HepG2 (cell line): ENCODE results near the gene ZNF687. TPM values are rescaled to one million over a fixed set of nuclear protein-coding genes. Genes with fewer than 3 reads are reported as not detected.

Experiments
- ARNT2 ChIP-seq: sonication (generic); formaldehyde crosslinking; IDR thresholded peaks from 2 replicates; pipeline ENCODE4 v1.8.0; 2022; ENCODE audit warnings: mild to moderate bottlenecking, low read depth, missing genetic modification reagents, moderate library complexity
- CREB1 ChIP-seq, 2 experiments: fragments of 450-650 bp in 1 of 2; IDR thresholded peaks; 2 replicates each; pipeline ENCODE4 v1.6.1; 2016 to 2017; ENCODE audit warnings: control low read depth in 1 of 2, mild to moderate bottlenecking in 1 of 2, missing compliant biosample characterization in 1 of 2, missing genetic modification characterization in 1 of 2
- GABPA ChIP-seq, 2 experiments: IDR thresholded peaks; 2 replicates each; pipeline ENCODE4 v1.6.1; 2011 to 2016; ENCODE audit warnings: low read depth in 2 of 2, low read length in 1 of 2, missing biosample characterization in 1 of 2, missing genetic modification characterization in 1 of 2
- HOXA7 ChIP-seq: sonication (generic); formaldehyde crosslinking; IDR thresholded peaks from 2 replicates; pipeline ENCODE4 v1.8.1; 2022; ENCODE audit warnings: mild to moderate bottlenecking, missing genetic modification reagents, moderate library complexity
- IRF2 ChIP-seq: IDR thresholded peaks from 2 replicates; pipeline ENCODE4 v1.6.1; 2018; ENCODE audit warnings: missing genetic modification reagents, missing compliant biosample characterization
- IRF9 ChIP-seq: sonication (generic); formaldehyde crosslinking; IDR thresholded peaks from 2 replicates; pipeline ENCODE4 v1.8.0; 2022; ENCODE audit warnings: missing genetic modification reagents, mild to moderate bottlenecking, borderline replicate concordance
- JUNB ChIP-seq: sonication (generic); formaldehyde crosslinking; IDR thresholded peaks from 2 replicates; pipeline ENCODE4 v1.8.0; 2022; ENCODE audit warnings: missing genetic modification reagents, mild to moderate bottlenecking, borderline replicate concordance
- MAZ ChIP-seq, 2 experiments: sonication (generic) in 1 of 2; formaldehyde crosslinking in 1 of 2; IDR thresholded peaks; 2 replicates each; pipeline versions ENCODE4 v1.5.0 to v1.6.1; 2012 to 2020; ENCODE audit warnings: low read depth in 2 of 2, mild to moderate bottlenecking in 2 of 2, borderline replicate concordance in 1 of 2, improper control_type of control experiment in 1 of 2, low read length in 1 of 2, missing genetic modification reagents in 1 of 2, moderate library complexity in 1 of 2
- MXI1 ChIP-seq: IDR thresholded peaks from 3 replicates; pipeline ENCODE4 v1.6.1; 2012; ENCODE audit warnings: low read depth, low read length, inconsistent platforms, borderline replicate concordance
- NONO ChIP-seq, 2 experiments: fragments of 450-650 bp in 1 of 2; sonication (generic) in 1 of 2; formaldehyde crosslinking in 1 of 2; IDR thresholded peaks in 1 of 2; conservative IDR thresholded peaks in 1 of 2; 2 replicates each; pipeline versions ENCODE4 v1.6.1 to v1.8.0; 2017 to 2022; ENCODE audit warnings: mild to moderate bottlenecking in 1 of 2, missing genetic modification reagents in 1 of 2, moderate library complexity in 1 of 2
- PAF1 ChIP-seq: IDR thresholded peaks from 2 replicates; pipeline ENCODE4 v1.6.1; 2016; ENCODE audit warnings: missing genetic modification reagents, missing compliant biosample characterization
- PAX8 ChIP-seq: sonication (generic); formaldehyde crosslinking; IDR thresholded peaks from 2 replicates; pipeline ENCODE4 v1.8.0; 2022; ENCODE audit warnings: mild to moderate bottlenecking, missing genetic modification reagents, borderline replicate concordance
- POLR2A ChIP-seq, 2 experiments: IDR thresholded peaks; 2 replicates each; pipeline ENCODE4 v1.6.1; 2011; ENCODE audit warnings: low read depth in 2 of 2, low read length in 2 of 2, mild to moderate bottlenecking in 1 of 2, moderate library complexity in 1 of 2; ENCODE audit not compliant: insufficient read depth in 1 of 2
- PRDM4 ChIP-seq: sonication (generic); formaldehyde crosslinking; IDR thresholded peaks from 2 replicates; pipeline ENCODE4 v1.9.0; 2021; ENCODE audit warnings: missing genetic modification reagents, borderline replicate concordance
- SIN3B ChIP-seq: fragments of 150-350 bp; IDR thresholded peaks from 2 replicates; pipeline ENCODE4 v1.6.1; 2014; ENCODE audit warnings: low read length
- SRSF9 ChIP-seq: fragments of 200-400 bp; formaldehyde crosslinking; IDR thresholded peaks from 2 replicates; pipeline ENCODE4 v1.6.1; 2018; ENCODE audit warnings: borderline replicate concordance, mild to moderate bottlenecking, low read depth, low read length; ENCODE audit not compliant: insufficient read depth, poor library complexity, severe bottlenecking
- THAP11 ChIP-seq: IDR thresholded peaks from 2 replicates; pipeline ENCODE4 v1.6.1; 2016; ENCODE audit warnings: missing biosample characterization, missing genetic modification reagents
- ZNF563 ChIP-seq: sonication (generic); formaldehyde crosslinking; IDR thresholded peaks from 2 replicates; pipeline ENCODE4 v1.8.0; 2022; ENCODE audit warnings: mild to moderate bottlenecking, moderate library complexity, missing genetic modification reagents
- polyA plus RNA-seq, 8 experiments: library from polyadenylated mRNA; depleted of rRNA in 3 of 8; stranded (reverse) in 7 of 8; unstranded in 1 of 8; fragments of >200 nt; fragmentation: Illumina TruSeq in 4 of 8; extraction: Trizol in 4 of 8; gene quantifications; 2 replicates each; pipeline versions ENCODE4 v1.2.1 to v1.2.3, GENCODE V29; 2011 to 2016; ENCODE audit warnings: low read depth in 4 of 8, missing spikeins in 1 of 8, mixed read lengths in 1 of 8; ENCODE audit not compliant: insufficient read depth in 1 of 8
- total RNA-seq, 5 experiments: library from RNA; depleted of rRNA; stranded (reverse); fragments of >200 nt; fragmentation: Illumina TruSeq; extraction: Trizol; gene quantifications; 2 replicates each; pipeline ENCODE4 v1.2.3, GENCODE V29; 2016; ENCODE audit warnings: low read depth in 1 of 5
- TF ChIP-seq, protein P1 (sequence below): sonication (generic); formaldehyde crosslinking; IDR thresholded peaks from 2 replicates; pipeline ENCODE4 v1.8.0; 2022; ENCODE audit warnings: low read depth, missing genetic modification reagents
- TF ChIP-seq, protein P2 (sequence below): sonication (generic); formaldehyde crosslinking; IDR thresholded peaks from 2 replicates; pipeline ENCODE4 v1.4.0; 2020; ENCODE audit warnings: missing genetic modification reagents, mild to moderate bottlenecking, borderline replicate concordance

The ZNF687 gene
- total and polyA plus RNA-seq, 2 of the 13 experiments (the other 11 are each of a cell fraction or from before 2014, with no cell fraction given) = 14.1 to 16.5 TPM

- TF ChIP-seq SRSF9 = no peak
- TF ChIP-seq, protein P1, sequence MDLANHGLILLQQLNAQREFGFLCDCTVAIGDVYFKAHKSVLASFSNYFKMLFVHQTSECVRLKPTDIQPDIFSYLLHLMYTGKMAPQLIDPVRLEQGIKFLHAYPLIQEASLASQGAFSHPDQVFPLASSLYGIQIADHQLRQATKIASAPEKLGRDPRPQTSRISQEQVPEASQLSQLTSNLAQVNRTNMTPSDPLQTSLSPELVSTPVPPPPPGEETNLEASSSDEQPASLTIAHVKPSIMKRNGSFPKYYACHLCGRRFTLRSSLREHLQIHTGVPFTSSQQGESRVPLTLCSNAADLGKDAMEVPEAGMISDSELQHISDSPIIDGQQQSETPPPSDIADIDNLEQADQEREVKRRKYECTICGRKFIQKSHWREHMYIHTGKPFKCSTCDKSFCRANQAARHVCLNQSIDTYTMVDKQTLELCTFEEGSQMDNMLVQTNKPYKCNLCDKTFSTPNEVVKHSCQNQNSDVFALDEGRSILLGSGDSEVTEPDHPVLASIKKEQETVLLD (CRISPR knock-in tag) = peak; percentile 62; the same call in 1 of the 2 replicates
- peak; percentile 76 for TF ChIP-seq GABPA (IDR thresholded peaks at IDR 0.05; ENCODE audit: low read depth, low read length)
- TF ChIP-seq GABPA (CRISPR knock-in tag; IDR thresholded peaks at IDR 0.05; ENCODE audit: low read depth) = peak; percentile 95
- TF ChIP-seq CREB1 (IDR thresholded peaks at IDR 0.05) = no peak
- peak; percentile 91 for TF ChIP-seq CREB1 (CRISPR knock-in tag; IDR thresholded peaks at IDR 0.05)
- TF ChIP-seq, protein P2, sequence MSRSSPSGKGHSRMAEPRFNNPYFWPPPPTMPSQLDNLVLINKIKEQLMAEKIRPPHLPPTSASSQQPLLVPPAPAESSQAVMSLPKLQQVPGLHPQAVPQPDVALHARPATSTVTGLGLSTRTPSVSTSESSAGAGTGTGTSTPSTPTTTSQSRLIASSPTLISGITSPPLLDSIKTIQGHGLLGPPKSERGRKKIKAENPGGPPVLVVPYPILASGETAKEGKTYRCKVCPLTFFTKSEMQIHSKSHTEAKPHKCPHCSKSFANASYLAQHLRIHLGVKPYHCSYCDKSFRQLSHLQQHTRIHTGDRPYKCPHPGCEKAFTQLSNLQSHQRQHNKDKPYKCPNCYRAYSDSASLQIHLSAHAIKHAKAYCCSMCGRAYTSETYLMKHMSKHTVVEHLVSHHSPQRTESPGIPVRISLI (CRISPR knock-in tag) = peak; percentile 31; the same call in 1 of the 2 replicates
- TF ChIP-seq NONO (IDR thresholded peaks at IDR 0.05) = no peak
- TF ChIP-seq NONO (CRISPR knock-in tag; conservative IDR thresholded peaks at IDR 0.05) = peak; percentile 76
- no peak for TF ChIP-seq MAZ (IDR thresholded peaks at IDR 0.05; ENCODE audit: borderline replicate concordance, low read depth, low read length)
- TF ChIP-seq MAZ (CRISPR knock-in tag; IDR thresholded peaks at IDR 0.05; ENCODE audit: low read depth) = peak; percentile 71; the same call in 1 of the 2 replicates
- peak; percentile 77; the same call in 1 of the 2 replicates for TF ChIP-seq SIN3B
- no peak for TF ChIP-seq HOXA7 (CRISPR knock-in tag)
- peak; percentile 91 to 96 for TF ChIP-seq POLR2A (IDR thresholded peaks at IDR 0.05; ENCODE audit: insufficient read depth in 1 of 2, low read depth in 2 of 2, low read length in 2 of 2)
- peak; percentile 98 for TF ChIP-seq THAP11 (CRISPR knock-in tag)
- TF ChIP-seq MXI1 = peak; percentile 87; the same call in 1 of the 3 replicates
- no peak; the same call in 1 of the 2 replicates for TF ChIP-seq JUNB (CRISPR knock-in tag)
- peak; percentile 79 for TF ChIP-seq IRF9 (CRISPR knock-in tag)
- TF ChIP-seq PRDM4 (CRISPR knock-in tag) = no peak
- TF ChIP-seq IRF2 (CRISPR knock-in tag) = peak; percentile 71
- no peak for TF ChIP-seq PAF1
- peak; percentile 60 for TF ChIP-seq ZNF563 (CRISPR knock-in tag)
- peak; percentile 28 for TF ChIP-seq ARNT2
- no peak for TF ChIP-seq PAX8 (CRISPR knock-in tag)
These were observed 27.6 kb upstream of the ZNF687 start, which contains the start of gene PSMD4 (continued) for GRCh38 chr1:151254217-151255213.
